IPS-15b (cell line): ENCODE data around the gene PANK2.
"Not testable (repeated sequence)": the region's sequence is repeated elsewhere in the genome, so short reads cannot be mapped to it uniquely, and the experiment has no call there.

Experiments
- H3K27me3 ChIP-seq: one replicate; pipeline ENCODE4 v1.6.1; 2013; ENCODE audit warnings: low read length; ENCODE audit not compliant: control insufficient read depth, insufficient read depth
- H3K36me3 ChIP-seq: one replicate; pipeline ENCODE4 v1.6.1; 2013; ENCODE audit warnings: low read length; ENCODE audit not compliant: control insufficient read depth, insufficient read depth
- H3K4me1 ChIP-seq: one replicate; pipeline ENCODE4 v1.6.1; 2013; ENCODE audit warnings: mild to moderate bottlenecking, low read length; ENCODE audit not compliant: control insufficient read depth, insufficient read depth
- H3K4me3 ChIP-seq: one replicate; pipeline ENCODE4 v1.5.1; 2013; ENCODE audit warnings: low read depth, low read length
- H3K9ac ChIP-seq: one replicate; pipeline ENCODE4 v1.6.1; 2013; ENCODE audit warnings: low read depth, mild to moderate bottlenecking, low read length
- H3K9me3 ChIP-seq: one replicate; pipeline ENCODE4 v1.6.1; 2013; ENCODE audit warnings: mild to moderate bottlenecking, low read length; ENCODE audit not compliant: control insufficient read depth, insufficient read depth

PANK2 gene

DNA sequence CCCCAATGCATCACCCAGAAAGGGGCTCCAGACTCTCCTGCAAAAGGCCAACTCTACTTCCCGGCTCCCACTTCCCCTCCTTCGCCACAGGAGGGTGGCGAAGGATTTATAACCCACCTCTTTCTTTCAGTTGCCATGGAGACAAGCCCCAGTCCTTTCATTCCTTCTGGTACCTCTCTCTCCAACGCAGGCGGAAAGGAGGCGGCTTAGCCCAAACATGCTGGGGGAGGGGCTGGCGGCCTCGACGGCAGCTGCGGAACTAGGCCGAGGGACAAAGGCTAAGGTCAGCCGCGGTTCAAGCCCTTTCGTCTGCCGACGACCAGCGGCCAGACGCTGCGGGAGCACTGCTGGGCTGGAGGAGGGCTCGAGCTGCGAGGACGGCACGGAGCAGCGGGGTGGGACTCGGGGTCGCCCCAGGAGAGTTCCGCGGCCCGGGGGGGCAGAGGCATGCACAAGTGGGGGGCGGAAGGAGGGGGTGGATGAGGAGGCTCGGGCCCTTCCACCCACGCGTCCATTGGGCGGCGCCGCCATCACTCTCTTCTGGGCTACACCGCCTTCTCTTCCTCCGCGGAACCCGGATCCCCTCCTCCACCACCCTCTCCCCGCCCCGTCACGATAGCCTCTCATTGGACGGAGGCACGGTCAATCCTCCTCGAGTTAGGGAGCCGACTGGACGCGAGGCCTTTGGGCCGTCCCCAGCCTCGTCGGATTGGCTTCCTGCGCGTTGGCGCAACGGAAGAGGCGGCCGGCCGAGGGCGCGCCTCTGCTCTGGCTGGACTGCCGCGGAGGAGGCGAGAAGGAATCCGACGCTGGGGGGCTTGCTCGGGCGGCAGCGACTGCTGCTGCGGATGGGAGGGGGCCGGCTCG, at the start of gene PANK2:
TSS of gene PANK2 (plus strand) at position 766 of the 867 bp plus-strand sequence.
- peak within 1 kb of the TSS; percentile 93 for H3K9ac ChIP-seq
- no peaks in the 10 kb centered on the region for H3K36me3 ChIP-seq
- H3K4me3 ChIP-seq, result peak within 1 kb of the TSS; percentile 88
- peaks cover 16% of the 10 kb centered on the region for H3K4me1 ChIP-seq
- H3K27me3 ChIP-seq, result no peaks in the 10 kb centered on the region
- no peaks in the 10 kb centered on the region for H3K9me3 ChIP-seq

DNA sequence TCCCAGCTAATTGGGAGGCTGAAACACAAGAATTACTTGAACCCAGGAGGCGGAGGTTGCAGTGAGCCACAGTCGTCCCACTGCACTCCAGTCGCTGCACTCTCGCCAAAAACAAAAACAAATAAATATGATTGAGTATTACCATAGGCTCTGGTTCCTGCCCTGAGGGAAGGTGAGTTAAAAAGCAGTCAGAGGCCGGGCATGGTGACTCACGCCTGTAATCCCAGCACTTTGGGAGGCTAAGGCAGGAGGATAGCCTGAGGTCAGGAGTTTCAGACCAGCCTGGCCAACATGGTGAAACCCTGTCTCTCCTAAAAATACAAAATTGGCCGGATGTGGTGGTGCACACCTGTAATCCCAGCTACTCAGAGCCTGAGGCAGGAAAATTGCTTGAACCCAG, 49.0 kb upstream of the PANK2 start:
- not testable (repeated sequence) for H3K36me3 ChIP-seq, H3K9ac ChIP-seq, H3K4me3 ChIP-seq, H3K27me3 ChIP-seq, H3K4me1 ChIP-seq, H3K9me3 ChIP-seq

DNA sequence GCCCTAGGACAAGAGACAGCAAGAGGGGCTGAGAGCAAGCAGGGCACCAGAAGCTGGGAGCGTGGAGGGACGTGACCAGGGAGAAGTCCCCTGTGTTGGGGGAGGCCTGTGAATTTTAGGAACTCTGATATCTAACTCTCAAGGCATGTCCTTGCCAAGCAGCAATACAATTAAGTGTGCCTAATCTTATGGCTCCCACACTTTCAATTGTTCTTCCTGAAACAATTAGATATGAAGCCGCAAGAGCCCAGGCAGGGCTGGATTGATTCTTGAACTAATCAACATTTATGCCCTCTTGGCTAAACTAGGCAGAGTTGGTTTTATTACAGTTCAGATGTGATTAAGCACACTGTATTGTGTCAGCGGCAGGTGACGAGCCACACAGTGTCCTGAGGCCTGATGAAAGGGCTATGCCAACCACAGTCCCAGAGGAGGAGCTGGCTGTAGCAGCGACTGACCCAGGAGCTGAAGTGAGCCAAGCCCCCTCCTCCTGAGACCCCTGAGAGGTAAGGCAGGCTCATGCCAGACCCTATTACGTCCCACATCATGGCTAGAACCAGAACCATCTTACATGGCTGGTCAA, 46.7 kb upstream of the PANK2 start:
- H3K36me3 ChIP-seq, result no peaks in the 10 kb centered on the region
- no peaks in the 10 kb centered on the region for H3K4me1 ChIP-seq
- H3K9ac ChIP-seq, result no peak overlapping the region
- H3K4me3 ChIP-seq, result no peak overlapping the region
- no peaks in the 10 kb centered on the region for H3K27me3 ChIP-seq
- no peaks in the 10 kb centered on the region for H3K9me3 ChIP-seq

DNA sequence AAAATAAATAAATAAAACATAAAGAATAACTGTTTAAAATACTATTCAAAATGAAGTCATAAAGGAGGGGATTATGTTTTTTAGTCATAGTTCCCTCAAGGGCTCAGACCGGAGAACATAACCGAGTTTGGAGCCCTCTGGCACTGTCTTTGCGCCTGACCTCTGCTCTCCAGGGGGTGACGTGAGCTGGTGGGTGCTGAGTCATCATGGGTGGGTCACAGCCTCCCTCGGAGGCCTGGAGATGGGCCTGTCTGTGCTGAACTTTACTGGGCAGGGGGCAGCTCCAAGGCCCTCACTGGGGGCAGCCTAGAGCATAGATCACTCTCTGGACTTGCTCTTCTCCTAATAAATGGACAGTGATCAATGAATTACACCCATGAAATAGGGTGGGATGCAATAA, 45.7 kb upstream of the PANK2 start:
- Histone ChIP-seq H3K4me1 (no peaks in the 10 kb centered on the region), H3K9ac (no peak overlapping the region), H3K27me3 (no peaks in the 10 kb centered on the region), H3K36me3 (no peaks in the 10 kb centered on the region), H3K4me3 (no peak overlapping the region), H3K9me3 (no peaks in the 10 kb centered on the region)

DNA sequence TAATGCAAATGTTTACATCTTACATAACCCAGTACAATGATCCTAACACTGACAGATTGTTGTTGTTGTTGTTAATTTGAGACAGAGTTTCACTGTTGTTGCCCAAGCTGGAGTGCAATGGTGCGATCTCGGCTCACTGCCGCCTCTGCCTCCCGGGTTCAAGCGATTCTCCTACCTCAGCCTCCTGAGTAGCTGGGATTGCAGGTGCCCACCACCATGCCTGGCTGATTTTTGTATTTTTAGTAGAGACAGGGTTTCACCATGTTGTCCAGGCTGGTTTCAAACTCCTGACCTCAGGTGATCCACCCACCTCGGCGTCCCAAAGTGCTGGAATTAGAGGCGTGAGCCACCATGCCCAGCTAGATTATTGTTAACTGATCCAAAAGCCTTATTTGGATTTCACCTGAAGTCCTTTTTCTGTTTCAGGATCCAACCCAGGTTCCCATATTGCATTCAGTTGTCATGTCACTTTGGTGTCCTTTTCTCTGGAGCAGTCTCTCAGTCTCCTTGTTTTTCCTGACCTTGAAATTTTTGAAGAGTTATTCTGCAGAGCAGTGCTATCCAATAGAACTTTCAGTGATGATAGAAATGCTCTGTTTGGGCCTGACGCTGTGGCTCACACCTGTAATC, 45.1 kb upstream of the PANK2 start:
- H3K36me3 ChIP-seq, H3K27me3 ChIP-seq, H3K4me1 ChIP-seq, H3K4me3 ChIP-seq, H3K9ac ChIP-seq, H3K9me3 ChIP-seq: not testable (repeated sequence)

DNA sequence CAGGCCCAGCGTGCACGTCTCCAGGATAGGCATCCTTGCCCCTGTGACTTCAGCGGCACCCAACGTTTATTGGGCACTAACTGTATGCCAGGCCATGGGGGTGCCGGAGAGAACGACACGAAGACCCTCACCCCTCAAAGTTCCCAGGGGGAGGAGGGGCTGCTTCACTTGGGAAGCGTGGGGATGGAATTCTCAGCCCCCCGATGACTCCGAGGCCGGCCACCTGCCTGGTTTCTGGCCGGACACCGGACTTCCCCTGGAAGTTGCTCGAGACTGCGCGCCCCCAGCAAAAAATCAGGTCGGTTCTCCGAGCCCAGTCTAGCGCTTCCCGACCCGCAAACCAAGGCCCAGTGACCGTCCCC, 42.8 kb upstream of the PANK2 start:
- H3K36me3 ChIP-seq, result no peaks in the 10 kb centered on the region
- no peaks in the 10 kb centered on the region for H3K4me1 ChIP-seq
- no peaks in the 10 kb centered on the region for H3K9me3 ChIP-seq
- peak overlapping the region; percentile 81 for H3K9ac ChIP-seq
- H3K4me3 ChIP-seq, result peak overlapping the region; percentile 89
- no peaks in the 10 kb centered on the region for H3K27me3 ChIP-seq

DNA sequence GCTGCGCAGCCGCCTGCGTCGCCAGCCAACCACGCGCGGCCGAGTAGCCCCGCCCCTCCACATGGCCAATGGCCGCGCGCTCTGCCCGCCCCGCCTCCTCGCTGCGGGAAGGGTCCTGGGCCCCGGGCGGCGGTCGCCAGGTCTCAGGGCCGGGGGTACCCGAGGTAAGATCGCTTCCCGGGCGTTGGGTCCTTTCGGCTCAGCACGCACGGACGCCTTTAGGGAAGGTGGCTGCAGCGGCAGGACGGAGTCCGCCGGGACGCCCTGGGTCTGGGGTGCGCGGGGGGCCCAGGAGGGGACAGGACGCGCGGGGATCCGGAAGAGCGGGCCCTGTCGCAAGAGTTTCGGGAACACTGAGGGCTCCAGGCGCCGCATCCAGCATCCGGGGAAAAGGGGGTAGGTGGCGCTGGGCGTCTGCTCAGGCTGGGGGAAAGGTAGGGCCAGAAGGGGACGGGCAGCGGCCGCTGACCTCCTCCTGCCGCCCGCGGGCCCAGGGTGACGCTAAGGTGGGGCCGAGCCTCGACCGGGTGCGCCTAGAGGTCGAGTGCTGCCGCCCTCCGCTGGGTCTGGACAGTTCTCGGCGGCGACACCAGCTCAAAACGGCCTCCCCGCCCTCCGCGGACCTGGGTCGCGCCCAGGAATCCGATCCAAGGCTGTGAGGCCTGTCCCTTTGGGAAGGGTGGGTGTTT, 42.3 kb upstream of the PANK2 start, which contains the start of gene MAVS:
TSS of gene MAVS (plus strand) at position 95 of the 689 bp plus-strand sequence. CDS start 7,791 bp downstream, outside the sequence.
- Histone ChIP-seq H3K9me3 (no peaks in the 10 kb centered on the region), H3K9ac (peak within 1 kb of the TSS; percentile 81), H3K27me3 (no peaks in the 10 kb centered on the region), H3K4me3 (peak within 1 kb of the TSS; percentile 89), H3K36me3 (no peaks in the 10 kb centered on the region), H3K4me1 (no peaks in the 10 kb centered on the region)

DNA sequence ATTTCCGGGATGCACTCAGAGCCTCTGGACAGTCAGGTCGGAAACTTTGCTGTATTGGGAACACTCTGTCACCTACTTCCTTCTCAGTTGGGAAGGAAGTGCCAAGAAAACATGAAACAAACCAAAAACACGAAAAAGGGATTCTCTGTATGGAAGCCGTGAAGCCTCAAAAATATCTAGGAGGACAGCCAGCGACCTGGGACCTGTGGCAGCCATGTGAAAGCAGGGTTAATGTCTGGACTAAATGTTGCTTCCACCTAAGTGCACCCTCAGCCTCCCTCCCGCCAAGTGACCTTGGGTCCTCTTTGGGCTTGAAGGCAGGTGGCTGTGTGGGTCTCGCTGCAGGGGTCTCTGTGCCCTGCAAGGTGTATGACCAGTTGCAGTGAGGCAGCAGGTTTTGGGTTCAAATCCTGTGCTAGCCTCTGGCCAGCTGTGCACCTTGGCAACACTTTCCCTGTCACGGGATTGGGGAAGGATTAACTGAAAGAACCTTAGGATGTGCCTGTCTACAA, 41.7 kb upstream of the PANK2 start:
- Histone ChIP-seq H3K9ac (peak overlapping the region; percentile 41), H3K27me3 (no peaks in the 10 kb centered on the region), H3K9me3 (no peaks in the 10 kb centered on the region), H3K4me1 (no peaks in the 10 kb centered on the region), H3K4me3 (peak overlapping the region; percentile 89), H3K36me3 (no peaks in the 10 kb centered on the region)

DNA sequence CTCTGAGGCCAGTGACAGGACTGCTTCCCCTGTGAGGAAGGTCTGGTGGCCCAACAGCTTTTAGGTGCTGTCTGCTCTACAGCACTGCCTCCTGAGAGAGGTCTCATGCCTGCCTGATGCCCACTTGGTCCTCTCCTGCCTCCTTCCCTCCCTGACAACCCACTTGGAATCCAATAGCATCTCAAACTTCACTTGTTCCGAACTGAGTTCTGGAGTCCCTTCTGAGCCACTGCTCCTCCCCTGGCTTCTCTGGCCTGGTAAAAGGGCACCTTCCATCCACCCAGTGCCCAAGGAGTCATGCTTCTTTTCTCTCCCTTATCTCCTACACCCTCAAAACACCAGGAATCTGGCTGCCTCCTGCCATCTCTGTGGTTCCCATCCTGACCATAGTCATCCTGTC, 40.6 kb upstream of the PANK2 start:
- H3K4me1 ChIP-seq, result no peaks in the 10 kb centered on the region
- H3K9me3 ChIP-seq, result no peaks in the 10 kb centered on the region
- no peaks in the 10 kb centered on the region for H3K27me3 ChIP-seq
- H3K9ac ChIP-seq, result no peak overlapping the region
- H3K4me3 ChIP-seq, result no peak overlapping the region
- no peaks in the 10 kb centered on the region for H3K36me3 ChIP-seq

DNA sequence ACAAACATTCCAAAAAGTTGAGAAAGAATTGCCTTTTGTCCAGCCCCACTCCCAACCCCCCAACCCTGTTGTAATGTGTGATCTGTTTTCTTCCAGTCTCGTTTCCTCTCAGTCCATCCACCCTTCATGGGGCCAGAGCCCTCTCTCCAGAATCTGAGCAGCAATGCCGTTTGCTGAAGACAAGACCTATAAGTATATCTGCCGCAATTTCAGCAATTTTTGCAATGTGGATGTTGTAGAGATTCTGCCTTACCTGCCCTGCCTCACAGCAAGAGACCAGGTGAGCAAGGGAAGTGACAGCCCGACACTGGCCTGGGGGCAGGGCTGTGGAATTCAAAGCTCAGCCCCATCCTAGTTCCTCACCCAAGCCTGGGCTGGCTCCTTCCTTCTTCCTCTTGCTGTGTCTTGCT, 34.7 kb upstream of the PANK2 start:
- Histone ChIP-seq H3K4me1 (no peaks in the 10 kb centered on the region), H3K9me3 (no peaks in the 10 kb centered on the region), H3K9ac (no peak overlapping the region), H3K4me3 (no peak overlapping the region), H3K36me3 (peaks cover 11% of the 10 kb centered on the region), H3K27me3 (no peaks in the 10 kb centered on the region)

DNA sequence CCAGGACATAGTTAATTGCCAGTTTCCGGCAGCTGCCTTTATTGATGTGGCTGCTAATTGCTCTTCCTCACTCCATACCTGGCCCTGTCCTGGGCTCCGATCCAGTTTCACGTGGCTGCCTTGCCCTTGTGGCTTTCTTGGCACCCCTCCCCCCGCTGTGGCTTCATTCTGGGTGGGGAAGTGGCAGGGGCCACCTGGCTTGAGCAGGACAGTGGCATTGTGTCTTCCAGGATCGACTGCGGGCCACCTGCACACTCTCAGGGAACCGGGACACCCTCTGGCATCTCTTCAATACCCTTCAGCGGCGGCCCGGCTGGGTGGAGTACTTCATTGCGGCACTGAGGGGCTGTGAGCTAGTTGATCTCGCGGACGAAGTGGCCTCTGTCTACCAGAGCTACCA, 31.8 kb upstream of the PANK2 start:
- Histone ChIP-seq H3K9ac (no peak overlapping the region), H3K27me3 (no peaks in the 10 kb centered on the region), H3K4me1 (no peaks in the 10 kb centered on the region), H3K9me3 (no peaks in the 10 kb centered on the region), H3K36me3 (peaks cover 16% of the 10 kb centered on the region), H3K4me3 (no peak overlapping the region)
